NCI-H1694 (cell line): Measurements from ENCODE around the gene ABL1.
"Not testable (repeated sequence)": the region's sequence is repeated elsewhere in the genome, so short reads cannot be mapped to it uniquely, and the experiment has no call there.

ENCODE experiments used
- DNase-seq: peaks from one replicate; lab custom pipeline; 2025; lab: John Stamatoyannopoulos, UW

ABL1 gene

GRCh38 chr9:130903194-130904069 lies 68.4 kb downstream of the ABL1 start:
- DNase-seq, result no peak

- no peak for DNase-seq
These were observed 69.3 kb downstream of the ABL1 start for GRCh38 chr9:130904070-130905044.

DNA sequence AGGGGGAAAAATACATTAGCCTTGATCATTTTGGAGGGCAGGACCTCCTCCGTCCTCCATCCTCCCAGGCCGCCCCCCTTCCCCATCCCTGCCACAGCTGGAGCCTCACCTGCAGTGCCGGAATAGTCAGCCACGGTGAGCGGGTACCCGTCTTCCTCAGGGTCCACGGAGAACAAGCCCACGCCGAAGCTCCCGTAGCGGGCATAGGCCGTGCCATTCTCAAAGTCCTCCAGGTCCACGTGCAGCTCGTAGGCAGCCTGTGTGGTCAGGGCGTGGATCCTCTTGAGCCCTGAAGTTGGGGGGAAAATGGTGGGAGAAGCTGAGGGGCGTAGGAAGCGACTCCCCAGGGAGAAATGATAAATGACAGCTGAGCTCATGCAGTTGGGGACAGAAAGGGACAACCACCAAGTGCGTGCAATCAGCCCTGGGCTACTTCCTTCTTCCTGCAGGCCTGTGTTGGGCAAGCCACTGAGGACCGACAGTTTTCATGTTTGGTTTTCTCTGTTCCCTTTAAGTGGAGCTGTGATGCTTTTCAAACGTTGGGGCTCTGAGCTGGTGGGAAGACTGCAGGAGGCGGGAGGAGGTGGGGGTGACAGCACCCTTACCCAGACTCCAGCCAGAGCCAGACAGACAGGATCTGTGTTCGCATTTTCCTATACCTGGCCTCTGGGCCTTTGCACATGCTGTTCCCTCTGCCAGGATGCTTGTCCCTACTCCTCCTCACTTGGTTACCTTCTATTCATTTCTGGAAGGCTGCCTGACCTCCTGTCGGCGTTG lies 70.3 kb downstream of the ABL1 start:
- no peak for DNase-seq

DNA sequence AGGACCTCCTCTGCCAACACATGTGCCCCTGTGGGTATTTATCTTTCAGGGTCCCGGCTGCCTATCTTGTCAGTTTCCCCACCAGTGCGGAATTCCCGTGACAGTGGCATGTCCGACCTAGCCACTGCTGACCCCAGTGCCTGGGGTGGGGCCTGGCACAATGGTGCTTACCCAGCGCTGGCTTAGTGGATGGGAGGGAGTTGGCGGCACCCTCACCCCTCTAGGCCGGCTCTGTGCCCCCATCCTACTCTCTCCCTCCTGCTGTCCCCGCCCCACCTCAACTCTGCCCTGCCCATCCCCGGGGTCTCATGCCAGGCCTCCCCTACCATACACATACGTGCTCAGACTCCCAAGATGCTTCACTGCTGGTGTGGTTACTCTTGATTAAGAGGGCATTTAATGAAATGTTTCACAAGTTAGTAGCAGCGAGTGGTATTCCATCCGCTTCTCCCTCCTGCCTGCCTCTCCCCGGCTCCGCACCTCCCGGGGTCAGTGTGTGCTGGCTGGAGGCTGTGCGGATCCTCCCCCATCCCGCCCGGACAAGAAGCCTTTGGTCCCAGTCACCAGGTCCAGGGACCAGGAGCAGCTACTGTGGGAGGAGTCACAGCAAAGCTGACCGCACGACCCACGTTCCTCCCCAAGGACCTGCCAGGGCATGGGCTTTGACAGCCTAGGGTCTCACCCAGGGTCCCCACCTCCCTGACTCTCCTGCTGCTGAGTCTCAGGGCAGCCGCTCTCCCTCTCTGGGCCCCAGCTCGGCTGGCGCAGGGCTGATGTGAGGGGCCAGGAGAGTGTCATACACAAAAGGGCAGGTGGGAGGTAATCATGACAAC lies 71.1 kb downstream of the ABL1 start:
- DNase-seq, result no peak

GRCh38 chr9:130906735-130907416 lies 71.8 kb downstream of the ABL1 start:
- no peak for DNase-seq

DNA sequence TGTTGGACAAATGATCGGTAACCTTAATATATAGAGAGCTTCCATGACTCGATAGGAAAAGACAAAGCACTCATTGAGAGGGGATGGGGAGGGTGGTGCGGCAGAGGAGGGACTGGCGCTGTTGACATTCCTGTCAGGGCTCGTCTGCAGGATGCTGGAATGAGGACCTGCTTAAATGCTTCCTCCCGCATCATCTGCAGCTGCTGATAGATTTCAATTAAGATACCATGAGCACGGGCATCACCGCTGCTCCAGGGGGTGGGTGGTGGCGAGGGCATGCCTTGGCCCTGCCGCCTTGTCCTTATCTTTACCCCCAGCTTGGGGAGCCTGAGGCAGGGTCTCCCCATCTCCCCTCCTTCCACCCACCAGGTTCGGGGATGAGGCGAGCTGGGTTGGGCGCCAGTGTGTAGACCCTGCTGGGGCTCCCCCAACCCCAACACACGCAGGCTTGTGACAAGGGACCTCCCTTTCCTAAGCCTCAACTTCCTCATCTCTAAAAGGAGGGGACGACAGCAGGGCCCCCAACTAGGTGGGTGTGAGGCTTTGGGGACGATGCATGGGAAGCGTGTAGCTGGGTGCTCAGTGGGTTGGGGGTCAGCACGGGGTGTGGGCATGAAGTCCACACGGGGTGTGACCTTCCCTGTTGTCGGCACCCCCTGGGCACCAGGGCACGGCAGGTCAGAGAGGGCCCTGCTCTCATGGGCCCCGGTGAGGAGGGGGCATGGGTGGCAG lies 73.3 kb downstream of the ABL1 start:
- no peak for DNase-seq

GRCh38 chr9:130908878-130909355 lies 73.9 kb downstream of the ABL1 start:
- no peak for DNase-seq

DNA sequence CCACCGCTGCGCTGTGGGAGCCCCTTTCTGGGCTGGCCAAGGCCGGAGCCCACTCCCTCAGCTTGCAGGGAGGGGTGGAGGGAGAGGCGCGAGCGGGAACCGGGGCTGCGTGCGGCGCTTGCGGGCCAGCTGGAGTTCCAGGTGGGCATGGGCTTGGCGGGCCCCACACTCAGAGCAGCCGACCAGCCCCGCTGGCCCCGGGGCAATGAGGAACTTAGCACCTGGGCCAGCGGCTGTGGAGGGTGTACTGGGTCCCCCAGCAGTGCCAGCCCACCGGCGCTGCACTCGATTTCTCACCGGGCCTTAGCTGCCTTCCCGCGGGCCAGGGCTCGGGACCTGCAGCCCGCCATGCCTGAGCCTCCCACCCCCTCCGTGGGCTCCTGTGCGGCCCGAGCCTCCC lies 75.0 kb downstream of the ABL1 start:
- DNase-seq, result not testable (repeated sequence)

DNA sequence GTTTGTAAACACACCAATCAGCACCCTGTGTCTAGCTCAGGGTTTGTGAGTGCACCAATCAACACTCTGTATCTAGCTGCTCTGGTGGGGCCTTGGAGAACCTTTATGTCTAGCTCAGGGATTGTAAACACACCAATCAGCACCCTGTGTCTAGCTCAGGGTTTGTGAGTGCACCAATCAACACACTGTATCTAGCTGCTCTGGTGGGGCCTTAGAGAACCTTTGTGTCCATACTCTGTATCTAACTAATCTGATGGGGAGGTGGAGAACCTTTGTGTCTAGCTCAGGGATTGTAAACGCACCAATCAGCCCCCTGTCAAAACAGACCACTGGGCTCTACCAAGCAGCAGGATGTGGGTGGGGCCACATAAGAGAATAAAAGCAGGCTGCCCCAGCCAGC lies 75.6 kb downstream of the ABL1 start:
- not testable (repeated sequence) for DNase-seq

DNA sequence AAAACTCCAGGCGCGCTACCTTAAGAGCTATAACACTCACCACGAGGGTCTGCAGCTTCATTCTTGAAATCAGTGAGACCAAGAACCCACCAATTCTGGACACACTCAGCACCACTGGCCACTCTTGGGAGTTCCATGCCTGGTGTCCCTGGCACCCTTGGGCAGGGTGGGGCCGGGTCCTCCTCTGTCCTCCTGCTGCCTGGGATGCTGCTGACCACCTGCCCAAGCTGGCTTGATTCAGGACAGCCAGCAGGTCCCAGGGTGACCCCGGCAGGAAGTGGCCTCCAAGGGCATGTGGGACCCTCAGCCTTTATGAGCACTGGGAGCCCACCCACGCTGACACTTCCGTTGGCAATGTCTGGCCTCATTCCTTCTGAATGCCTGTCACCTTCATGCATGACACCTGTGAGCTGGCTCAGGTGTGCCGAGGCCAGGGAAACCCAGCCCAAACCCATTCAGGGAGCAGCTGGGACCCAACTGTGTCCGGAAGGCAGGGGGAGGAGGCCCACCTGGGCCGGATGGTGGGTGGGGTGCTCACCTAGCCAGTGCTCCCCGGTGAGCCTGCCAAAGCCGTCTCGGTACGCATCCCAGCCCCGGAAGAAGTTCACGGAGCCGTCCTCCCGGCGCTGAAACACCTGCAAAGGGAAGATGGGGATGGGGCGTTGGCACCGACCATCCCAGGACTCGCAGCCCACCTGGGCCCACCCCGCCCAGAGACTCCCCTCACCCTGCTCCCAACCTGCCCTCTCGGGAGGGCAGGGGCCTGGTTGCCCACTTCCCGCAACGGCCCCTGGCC lies 76.4 kb downstream of the ABL1 start:
- no peak for DNase-seq

- DNase-seq, result no peak
These were observed 78.0 kb downstream of the ABL1 start for GRCh38 chr9:130912932-130913598.

DNA sequence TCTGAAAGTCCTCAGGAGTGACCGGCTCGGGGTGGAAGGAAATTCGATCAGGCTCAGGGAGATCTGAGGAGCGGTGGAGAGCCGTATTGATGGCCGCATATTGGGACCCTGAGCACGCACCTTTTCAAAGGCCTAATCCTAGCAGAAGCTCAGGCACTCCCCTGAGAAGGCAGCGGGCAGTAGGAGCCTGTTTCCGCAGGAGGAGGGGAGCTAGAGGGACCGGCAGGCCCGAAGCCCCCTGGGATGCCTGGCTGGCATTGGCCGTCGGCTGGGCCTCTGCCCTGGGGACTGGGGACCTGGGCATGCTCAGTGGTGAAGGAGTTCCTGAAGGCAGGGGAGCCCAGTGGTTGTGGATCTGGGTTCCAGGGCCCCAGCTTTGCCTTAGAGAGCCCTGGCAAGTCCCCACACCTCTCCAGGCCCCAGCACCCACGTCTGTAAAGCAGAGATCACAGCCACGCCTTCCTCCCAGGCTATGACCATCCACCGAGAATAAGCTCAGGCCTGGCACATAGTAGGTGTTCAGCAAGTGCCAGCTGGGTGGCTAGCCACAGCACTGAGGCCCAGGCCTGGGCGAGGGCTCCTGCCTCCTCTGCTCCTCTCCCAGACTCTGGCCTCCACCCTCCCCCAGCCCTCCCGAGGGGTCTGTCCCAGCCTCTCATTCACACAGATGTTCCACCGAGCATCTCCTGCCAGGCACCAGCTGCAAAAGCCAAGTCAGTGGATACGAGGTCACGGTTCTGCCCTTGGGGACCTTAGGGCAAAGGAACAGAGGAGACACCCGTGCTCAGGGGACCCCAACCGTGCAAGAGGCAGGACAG lies 78.8 kb downstream of the ABL1 start:
- no peak for DNase-seq

DNA sequence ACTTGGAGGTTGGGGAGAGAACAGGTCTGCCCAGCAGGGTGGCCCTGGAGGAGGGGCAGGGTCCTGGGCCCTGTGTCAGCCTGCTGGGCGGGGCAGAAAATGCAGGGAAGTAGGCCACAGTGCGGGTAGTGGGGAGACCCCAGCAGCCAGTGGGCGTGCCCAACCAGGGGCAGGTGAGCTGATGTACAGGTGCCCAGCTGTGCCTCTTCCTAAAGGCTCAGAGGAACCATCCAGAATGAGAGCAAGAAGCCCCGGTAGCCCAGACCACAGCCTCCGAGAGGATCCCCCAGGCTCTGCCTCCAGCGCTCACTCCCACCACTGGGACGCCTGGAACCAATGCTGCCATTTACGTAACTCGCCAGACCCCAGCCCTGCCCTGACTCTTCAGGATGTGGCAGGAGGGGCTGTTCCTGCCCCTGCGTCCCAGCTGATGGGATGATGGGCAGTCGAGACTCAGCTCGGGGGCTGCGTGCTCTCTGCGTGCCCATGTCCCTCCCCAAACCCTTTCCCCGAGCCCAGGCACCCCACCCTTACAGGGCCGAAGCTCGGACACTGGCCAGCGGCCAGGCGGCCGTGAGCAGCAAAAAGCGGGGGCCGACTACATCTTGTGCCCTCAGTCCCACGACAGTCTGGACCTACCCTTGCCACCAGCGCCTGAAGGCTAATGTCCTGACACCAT lies 79.5 kb downstream of the ABL1 start:
- no peak for DNase-seq

DNA sequence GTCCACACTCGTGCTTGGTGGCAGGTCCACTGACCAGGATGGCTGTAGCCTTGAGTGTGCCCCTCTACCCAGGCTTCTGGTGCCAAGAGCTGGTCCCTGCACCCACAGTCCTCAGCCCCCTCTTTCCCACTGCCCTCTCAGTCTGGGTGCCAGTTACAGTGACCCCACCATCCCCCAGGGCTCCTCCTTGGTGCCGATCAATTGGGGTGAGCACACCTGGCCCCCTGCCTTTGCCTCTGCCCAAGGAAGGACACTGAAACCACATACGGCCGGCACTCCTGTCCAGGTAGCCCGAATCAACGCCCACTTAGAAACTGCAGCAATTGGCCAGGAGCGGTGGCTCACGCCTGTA lies 80.0 kb downstream of the ABL1 start:
- no peak for DNase-seq

DNA sequence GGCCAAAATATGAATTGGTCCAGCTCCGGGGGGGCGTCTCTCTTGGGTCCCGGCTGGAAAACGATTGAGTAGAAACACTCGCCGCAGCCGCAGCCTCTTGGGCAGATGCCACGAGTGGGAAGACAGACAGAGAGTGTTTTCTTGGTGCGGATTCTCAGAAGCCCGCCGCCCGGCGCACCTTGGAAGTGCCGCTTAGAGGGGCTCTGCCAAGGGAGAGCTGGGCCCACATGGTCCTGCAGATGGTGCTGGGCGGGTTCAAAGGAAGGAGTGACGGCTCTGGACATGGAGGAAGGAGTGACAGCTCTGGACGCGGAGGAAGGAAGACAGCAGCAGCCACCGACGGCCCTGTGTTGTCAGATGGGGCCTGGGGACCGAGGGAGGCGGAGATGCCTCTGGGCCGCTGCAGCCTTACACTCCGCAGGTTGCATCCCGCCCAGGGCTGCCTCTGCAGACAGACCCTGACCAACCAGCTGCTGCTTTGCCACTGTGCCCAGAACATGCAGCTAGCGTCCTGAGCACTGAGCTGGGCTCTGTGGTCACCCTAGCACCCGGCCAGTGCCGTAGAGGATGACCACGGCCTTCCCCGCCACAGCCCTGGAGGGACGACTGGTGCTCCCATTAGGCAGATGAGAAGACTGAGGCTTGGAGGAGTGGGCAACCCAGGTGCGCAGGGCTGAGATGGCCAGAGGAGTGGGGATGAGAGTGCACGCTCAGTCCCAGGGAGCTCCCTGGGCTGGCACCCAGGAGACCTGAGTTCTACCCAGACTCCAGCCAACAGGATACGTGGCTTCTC lies 82.3 kb downstream of the ABL1 start:
- no peak for DNase-seq
